ENCODE results near the gene NTMT1.

- TF ChIP-seq CTCF (IDR thresholded peaks at IDR 0.05) (no peak), POLR2A (IDR thresholded peaks at IDR 0.05) (no peak), EP300 (IDR thresholded peaks at IDR 0.05) (no peak)
Measured at GRCh38 chr9:129583308-129584038, 42.5 kb upstream of the NTMT1 start.
